Parathyroid adenoma (tissue), 2 donors: ENCODE measurements around the gene CATSPER3.
A peak's percentile ranks its signal among the peaks of the same experiment; 100 is the strongest.

Experiments used
- H2AFZ ChIP-seq: fragments of 300-600 bp; sonication (generic); one replicate; pipeline ENCODE4 v1.7.0; 2017; ENCODE audit warnings: antibody characterized with exemption, mild to moderate bottlenecking
- H3K27ac ChIP-seq: fragments of 300-600 bp; sonication (generic); one replicate; pipeline ENCODE4 v1.7.0; 2017
- H3K27me3 ChIP-seq: fragments of 300-600 bp; sonication (generic); one replicate; pipeline ENCODE4 v1.7.0; 2017; ENCODE audit warnings: low read length; ENCODE audit not compliant: control insufficient read depth, insufficient read depth
- H3K36me3 ChIP-seq: fragments of 300-600 bp; sonication (generic); one replicate; pipeline ENCODE4 v1.7.0; 2017; ENCODE audit warnings: low read length; ENCODE audit not compliant: control insufficient read depth, insufficient read depth
- H3K4me1 ChIP-seq: fragments of 300-600 bp; sonication (generic); one replicate; pipeline ENCODE4 v1.7.0; 2017; ENCODE audit warnings: control low read depth
- H3K4me2 ChIP-seq: fragments of 300-600 bp; sonication (generic); one replicate; pipeline ENCODE4 v1.7.0; 2017; ENCODE audit warnings: low read length
- H3K4me3 ChIP-seq: fragments of 300-600 bp; sonication (generic); one replicate; pipeline ENCODE4 v1.7.0; 2017; ENCODE audit warnings: low read depth, low read length
- H3K79me2 ChIP-seq: fragments of 300-600 bp; sonication (generic); one replicate; pipeline ENCODE4 v1.7.0; 2017; ENCODE audit warnings: control low read depth
- H3K9ac ChIP-seq: fragments of 300-600 bp; sonication (generic); one replicate; pipeline ENCODE4 v1.7.0; 2017; ENCODE audit warnings: mild to moderate bottlenecking
- H3K9me3 ChIP-seq: fragments of 300-600 bp; sonication (generic); one replicate; pipeline ENCODE4 v1.7.0; 2017; ENCODE audit warnings: low read length; ENCODE audit not compliant: control insufficient read depth
- TF ChIP-seq, protein P1 (sequence below): fragments of 300-600 bp; sonication (generic); IDR thresholded peaks from one replicate; pipeline ENCODE4 v1.7.0; 2017; ENCODE audit warnings: antibody characterized with exemption, mild to moderate bottlenecking
- donor health status: primary hyperparathyroidism.

CATSPER3 gene

DNA sequence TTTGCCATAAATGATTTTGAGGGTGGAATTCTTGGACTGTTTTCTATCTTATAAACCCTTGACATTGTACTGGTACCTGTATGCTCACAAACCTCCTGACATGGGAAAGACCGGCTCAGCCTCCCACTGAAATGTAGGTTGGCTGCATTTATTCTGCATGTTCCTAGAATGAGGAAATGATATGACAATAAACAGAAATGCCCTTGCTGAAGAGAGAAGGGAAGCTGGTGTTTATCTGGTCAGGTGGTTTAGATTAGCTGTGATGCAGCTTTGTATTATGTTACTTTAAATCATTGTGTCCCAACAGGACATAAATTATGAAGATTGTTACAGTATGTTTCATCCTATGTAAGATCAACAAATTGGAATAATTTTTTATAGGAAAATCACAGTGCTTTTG is 23.1 kb upstream of the CATSPER3 start:
- H3K9me3 ChIP-seq = no peaks in the 10 kb centered on the region
- no peaks in the 10 kb centered on the region for H3K27me3 ChIP-seq
- no peak overlapping the region for H3K9ac ChIP-seq
- peaks cover 12% of the 10 kb centered on the region for H3K4me1 ChIP-seq
- no peaks in the 10 kb centered on the region for H3K36me3 ChIP-seq
- TF ChIP-seq, protein P1, sequence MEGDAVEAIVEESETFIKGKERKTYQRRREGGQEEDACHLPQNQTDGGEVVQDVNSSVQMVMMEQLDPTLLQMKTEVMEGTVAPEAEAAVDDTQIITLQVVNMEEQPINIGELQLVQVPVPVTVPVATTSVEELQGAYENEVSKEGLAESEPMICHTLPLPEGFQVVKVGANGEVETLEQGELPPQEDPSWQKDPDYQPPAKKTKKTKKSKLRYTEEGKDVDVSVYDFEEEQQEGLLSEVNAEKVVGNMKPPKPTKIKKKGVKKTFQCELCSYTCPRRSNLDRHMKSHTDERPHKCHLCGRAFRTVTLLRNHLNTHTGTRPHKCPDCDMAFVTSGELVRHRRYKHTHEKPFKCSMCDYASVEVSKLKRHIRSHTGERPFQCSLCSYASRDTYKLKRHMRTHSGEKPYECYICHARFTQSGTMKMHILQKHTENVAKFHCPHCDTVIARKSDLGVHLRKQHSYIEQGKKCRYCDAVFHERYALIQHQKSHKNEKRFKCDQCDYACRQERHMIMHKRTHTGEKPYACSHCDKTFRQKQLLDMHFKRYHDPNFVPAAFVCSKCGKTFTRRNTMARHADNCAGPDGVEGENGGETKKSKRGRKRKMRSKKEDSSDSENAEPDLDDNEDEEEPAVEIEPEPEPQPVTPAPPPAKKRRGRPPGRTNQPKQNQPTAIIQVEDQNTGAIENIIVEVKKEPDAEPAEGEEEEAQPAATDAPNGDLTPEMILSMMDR = no peak
- peak overlapping the region; percentile 21 for H3K27ac ChIP-seq
- H3K4me3 ChIP-seq = no peak overlapping the region
- H2AFZ ChIP-seq = no peak overlapping the region
- no peak overlapping the region for H3K4me2 ChIP-seq
- H3K79me2 ChIP-seq = no peaks in the 10 kb centered on the region

DNA sequence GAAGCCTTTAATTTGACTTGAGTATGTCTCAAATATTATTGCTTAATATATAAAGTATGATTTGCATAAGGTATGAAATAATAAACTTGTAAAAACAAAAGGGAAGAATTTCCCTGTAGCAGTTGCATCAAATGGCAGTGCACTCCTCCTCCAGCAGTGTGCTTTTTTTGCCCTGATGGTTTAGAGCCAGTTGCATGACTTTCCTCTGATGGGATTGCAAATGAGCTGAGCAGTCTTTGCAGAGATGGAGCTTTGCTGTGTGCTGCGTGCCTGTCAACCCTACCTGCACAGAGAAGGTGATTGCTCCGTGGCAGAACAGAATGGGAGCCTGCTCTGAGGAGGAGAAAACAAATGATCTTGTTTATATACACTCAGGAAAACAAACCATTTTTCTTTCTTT is 22.7 kb upstream of the CATSPER3 start:
- Histone ChIP-seq H3K27ac (no peak overlapping the region), H3K9me3 (no peaks in the 10 kb centered on the region), H3K27me3 (no peaks in the 10 kb centered on the region), H2AFZ (no peak overlapping the region), H3K4me1 (peaks cover 12% of the 10 kb centered on the region), H3K4me2 (no peak overlapping the region), H3K36me3 (no peaks in the 10 kb centered on the region), H3K9ac (no peak overlapping the region), H3K4me3 (no peak overlapping the region), H3K79me2 (no peaks in the 10 kb centered on the region)
- TF ChIP-seq, protein P1 = no peak

DNA sequence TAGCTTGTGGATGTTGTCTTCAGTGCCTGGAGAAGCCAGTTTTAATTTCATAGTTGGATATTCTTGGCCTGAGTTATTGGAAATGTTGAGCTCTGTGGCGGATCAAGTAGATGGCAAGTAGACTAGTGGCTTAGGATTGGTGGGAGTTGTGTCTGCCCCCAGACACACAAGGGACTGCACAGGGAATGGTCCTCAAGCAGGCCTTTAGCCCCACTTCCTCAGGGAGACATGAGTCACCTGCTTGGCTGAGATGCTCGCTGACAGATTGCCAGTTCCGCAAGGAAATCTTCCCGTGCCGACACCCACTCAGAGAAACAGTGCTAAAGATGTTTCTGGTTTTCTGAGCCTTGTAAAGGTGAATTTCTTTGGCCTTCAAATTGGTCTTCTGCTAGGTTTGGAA is 18.8 kb upstream of the CATSPER3 start:
- H3K27me3 ChIP-seq = no peaks in the 10 kb centered on the region
- H3K4me1 ChIP-seq = peaks cover 6% of the 10 kb centered on the region
- H3K79me2 ChIP-seq = no peaks in the 10 kb centered on the region
- H3K9me3 ChIP-seq = no peaks in the 10 kb centered on the region
- H3K9ac ChIP-seq = no peak overlapping the region
- no peaks in the 10 kb centered on the region for H3K36me3 ChIP-seq
- H3K4me3 ChIP-seq = no peak overlapping the region
- no peak overlapping the region for H3K27ac ChIP-seq
- H2AFZ ChIP-seq = no peak overlapping the region
- TF ChIP-seq, protein P1 = no peak
- no peak overlapping the region for H3K4me2 ChIP-seq

DNA sequence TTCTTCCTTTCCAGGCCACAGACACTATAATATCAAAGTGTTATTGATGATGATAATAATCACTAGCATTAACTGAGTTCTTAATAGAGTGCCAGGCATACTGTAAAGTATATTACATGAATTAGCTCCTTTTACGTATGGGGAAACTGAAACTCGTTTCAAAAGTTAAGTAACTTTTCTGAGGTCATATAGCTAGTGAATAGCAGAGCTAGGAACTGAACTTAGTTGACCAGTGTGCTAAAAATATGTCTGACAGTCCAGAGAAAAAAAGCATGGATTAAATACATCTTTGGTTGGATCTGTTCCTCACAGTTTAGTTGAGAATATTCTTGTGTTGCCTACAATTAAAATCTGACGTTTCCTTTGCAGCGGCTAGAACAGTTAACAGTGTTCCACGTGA is 18.4 kb upstream of the CATSPER3 start:
- no peak overlapping the region for H3K9ac ChIP-seq
- H3K4me1 ChIP-seq = peaks cover 4% of the 10 kb centered on the region
- H3K9me3 ChIP-seq = no peaks in the 10 kb centered on the region
- H3K4me2 ChIP-seq = no peak overlapping the region
- no peak overlapping the region for H2AFZ ChIP-seq
- TF ChIP-seq, protein P1 = no peak
- H3K27ac ChIP-seq = no peak overlapping the region
- H3K79me2 ChIP-seq = no peaks in the 10 kb centered on the region
- no peaks in the 10 kb centered on the region for H3K27me3 ChIP-seq
- no peak overlapping the region for H3K4me3 ChIP-seq
- no peaks in the 10 kb centered on the region for H3K36me3 ChIP-seq

DNA sequence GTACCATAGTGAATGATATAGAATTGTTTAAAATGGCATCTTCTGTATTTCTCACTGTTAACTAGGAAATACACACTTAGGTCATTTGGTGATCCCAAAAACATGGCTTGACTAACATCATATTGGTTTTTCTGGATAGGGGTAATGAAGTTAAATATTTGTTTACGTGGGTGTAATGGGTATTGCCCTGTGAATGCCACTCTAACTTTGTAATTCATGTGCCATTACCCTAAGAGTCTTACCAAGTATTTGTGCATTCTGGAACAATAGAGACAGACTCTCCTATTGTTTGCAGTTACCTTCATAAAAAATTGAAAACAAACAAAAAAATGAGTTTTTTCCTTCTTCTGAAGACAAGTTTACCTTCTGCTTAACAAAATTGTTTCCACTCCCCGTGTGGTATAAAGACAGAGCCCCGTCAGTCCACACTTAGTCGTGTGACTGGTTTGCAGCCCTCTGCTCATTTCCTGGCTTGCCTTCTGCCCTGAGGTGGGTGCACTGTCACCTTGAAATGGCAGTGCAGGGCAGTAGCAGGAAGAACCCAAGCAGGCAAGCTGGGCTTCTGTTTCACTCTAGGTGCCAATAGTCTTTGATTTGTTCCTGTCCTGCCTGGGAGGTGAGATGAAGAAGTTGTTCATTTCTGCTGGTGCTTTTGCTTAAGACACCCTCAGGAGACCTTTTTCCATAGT is 9.6 kb upstream of the CATSPER3 start:
- no peak overlapping the region for H3K27ac ChIP-seq
- no peaks in the 10 kb centered on the region for H3K9me3 ChIP-seq
- no peak overlapping the region for H3K4me3 ChIP-seq
- TF ChIP-seq, protein P1 = no peak
- H3K27me3 ChIP-seq = no peaks in the 10 kb centered on the region
- no peaks in the 10 kb centered on the region for H3K4me1 ChIP-seq
- peaks cover 10% of the 10 kb centered on the region for H3K79me2 ChIP-seq
- no peak overlapping the region for H2AFZ ChIP-seq
- H3K9ac ChIP-seq = no peak overlapping the region
- no peaks in the 10 kb centered on the region for H3K36me3 ChIP-seq
- H3K4me2 ChIP-seq = no peak overlapping the region
